ENCODE measurements around the gene CTSL.

CTSL gene

GRCh38 chr9:87725356-87725899 lies 491 bp upstream of the CTSL start:
- no peak for DNase-seq (ENCODE audit: extremely low read depth, low read depth)
- no peak for TF ChIP-seq CTCF (IDR thresholded peaks at IDR 0.05; ENCODE audit: low read depth, low read length)

GRCh38 chr9:87729246-87729645 lies 3.3 kb downstream of the CTSL start:
- no peak for DNase-seq (ENCODE audit: extremely low read depth, low read depth)

GRCh38 chr9:87731321-87731720 lies 5.4 kb downstream of the CTSL start:
- no peak for DNase-seq (ENCODE audit: extremely low read depth, low read depth)
- no peak for TF ChIP-seq CTCF (IDR thresholded peaks at IDR 0.05; ENCODE audit: low read depth, low read length)

More at GRCh38 chr9:87729246-87729645, 3.3 kb downstream of the CTSL start:
- TF ChIP-seq CTCF (IDR thresholded peaks at IDR 0.05; ENCODE audit: low read depth, low read length), result no peak

GRCh38 chr9:87732344-87732743 lies 6.4 kb downstream of the CTSL start:
- no peak for DNase-seq (ENCODE audit: extremely low read depth, low read depth)
- no peak for TF ChIP-seq CTCF (IDR thresholded peaks at IDR 0.05; ENCODE audit: low read depth, low read length)

- no peak for TF ChIP-seq CTCF (IDR thresholded peaks at IDR 0.05; ENCODE audit: low read depth, low read length)
- no peak for DNase-seq (ENCODE audit: extremely low read depth, low read depth)
Measured at GRCh38 chr9:87732756-87733155, 6.8 kb downstream of the CTSL start.

- no peak for DNase-seq (ENCODE audit: extremely low read depth, low read depth)
- no peak for TF ChIP-seq CTCF (IDR thresholded peaks at IDR 0.05; ENCODE audit: low read depth, low read length)
Measured at GRCh38 chr9:87733273-87734052, 7.5 kb downstream of the CTSL start.

- no peak for TF ChIP-seq CTCF (IDR thresholded peaks at IDR 0.05; ENCODE audit: low read depth, low read length)
- no peak for DNase-seq (ENCODE audit: extremely low read depth, low read depth)
Measured at GRCh38 chr9:87734106-87734505, 8.2 kb downstream of the CTSL start.

Measured in AG09319 (cell line).